H1 (cell line): Measurements from ENCODE around the gene RBM15B. TPM values are rescaled to one million over a fixed set of nuclear protein-coding genes. Genes with fewer than 3 reads are reported as not detected.
A peak's percentile ranks its signal among the peaks of the same experiment; 100 is the strongest.

Experiments
- CTCF ChIA-PET: fragments of 300-600 bp; sonication (Branson Sonifier 250); formaldehyde crosslinking; loops from one replicate; lab custom pipeline; 2021; ENCODE audit not compliant: partially characterized antibody; lab: Charles Lee
- POLR2A ChIA-PET: fragments of 300-600 bp; sonication (Branson Sonifier 250); formaldehyde crosslinking; loops from one replicate; lab custom pipeline; 2021; ENCODE audit warnings: inconsistent platforms; ENCODE audit not compliant: partially characterized antibody; lab: Charles Lee
- DNase-seq, 2 experiments: peaks; one replicate each; pipeline versions ENCODE4 v3.0.0 to v3.0.0-alpha.2; 2010 to 2022; ENCODE audit warnings: low spot score in 2 of 2, low read depth in 1 of 2, mixed read lengths in 1 of 2
- FAIRE-seq: peaks from 2 replicates; lab custom pipeline; 2011; peaks lifted over from hg19 to GRCh38; lab: Jason Lieb, UNC
- H2AFZ ChIP-seq: 2 replicates; pipeline ENCODE4 v1.8.1; 2012; ENCODE audit warnings: low read length, inconsistent platforms
- H2AK5ac ChIP-seq: 2 replicates; pipeline ENCODE4 v1.6.1; 2013; ENCODE audit warnings: low read depth, low read length
- H2BK120ac ChIP-seq: replicated peaks from 2 replicates; pipeline ENCODE3; 2013; ENCODE audit warnings: low read depth, low read length, inconsistent platforms
- H2BK12ac ChIP-seq: 2 replicates; pipeline ENCODE4 v1.6.1; 2013; ENCODE audit warnings: low read depth, low read length
- H2BK15ac ChIP-seq: 2 replicates; pipeline ENCODE4 v1.6.1; 2013; ENCODE audit warnings: low read length
- H2BK20ac ChIP-seq: 2 replicates; pipeline ENCODE4 v1.6.1; 2013; ENCODE audit warnings: low read length
- H2BK5ac ChIP-seq: 2 replicates; pipeline ENCODE4 v1.6.1; 2013; ENCODE audit warnings: low read depth, low read length
- H3K14ac ChIP-seq: 2 replicates; pipeline ENCODE4 v1.6.1; 2013; ENCODE audit warnings: inconsistent platforms; ENCODE audit not compliant: insufficient read length
- H3K18ac ChIP-seq: 2 replicates; pipeline ENCODE4 v1.6.1; 2013; ENCODE audit warnings: low read length; ENCODE audit errors: extremely low read depth
- H3K23ac ChIP-seq: 2 replicates; pipeline ENCODE4 v1.6.1; 2013; ENCODE audit warnings: inconsistent platforms; ENCODE audit not compliant: insufficient read length
- H3K23me2 ChIP-seq: 2 replicates; pipeline ENCODE4 v1.6.1; 2013; ENCODE audit warnings: low read depth, low read length
- H3K27ac ChIP-seq: 2 replicates; pipeline ENCODE4 v1.6.1; 2011; ENCODE audit warnings: low read depth, low read length, inconsistent platforms
- H3K27me3 ChIP-seq, 4 experiments: replicated peaks in 1 of 4; 1 replicate in 1 of 4; 2 replicates in 3 of 4; pipeline versions ENCODE4 v1.6.1 to v1.8.1; 2011 to 2013; ENCODE audit warnings: low read length in 3 of 4, mild to moderate bottlenecking in 3 of 4, inconsistent platforms in 2 of 4, mixed read lengths in 2 of 4, moderate library complexity in 1 of 4; ENCODE audit not compliant: control insufficient read depth in 3 of 4, insufficient read depth in 3 of 4; ENCODE audit errors: extremely low read depth in 1 of 4
- H3K36me3 ChIP-seq, 4 experiments: 2 replicates each; pipeline versions ENCODE4 v1.6.1 to v1.8.1; 2011 to 2013; ENCODE audit warnings: mild to moderate bottlenecking in 4 of 4, low read length in 3 of 4, moderate library complexity in 2 of 4, control low read depth in 1 of 4, inconsistent platforms in 1 of 4; ENCODE audit not compliant: insufficient read depth in 4 of 4, control insufficient read depth in 2 of 4
- H3K4ac ChIP-seq: replicated peaks from 2 replicates; pipeline ENCODE3; 2013; ENCODE audit warnings: low read length, low read depth, mixed read lengths, inconsistent platforms; ENCODE audit not compliant: insufficient read length
- H3K4me1 ChIP-seq, 4 experiments: replicated peaks in 1 of 4; 1 replicate in 1 of 4; 2 replicates in 3 of 4; pipeline versions ENCODE4 v1.6.1 to v1.8.1; 2011 to 2013; ENCODE audit warnings: low read length in 3 of 4, inconsistent platforms in 2 of 4, mixed read lengths in 1 of 4; ENCODE audit not compliant: insufficient read depth in 4 of 4, control insufficient read depth in 3 of 4
- H3K4me2 ChIP-seq, 2 experiments: 2 replicates each; pipeline versions ENCODE4 v1.6.1 to v1.8.1; 2011 to 2013; ENCODE audit warnings: low read depth in 2 of 2, low read length in 2 of 2, control low read depth in 1 of 2, inconsistent platforms in 1 of 2, mild to moderate bottlenecking in 1 of 2; ENCODE audit not compliant: insufficient read depth in 1 of 2
- H3K4me3 ChIP-seq, 4 experiments: fragments of 200-600, 300-600 bp in 1 of 4; sonication (generic), shearing (Covaris generic), sonication (Bioruptor Twin) in 1 of 4; 2 replicates each; pipeline versions ENCODE4 v1.5.1 to v1.8.1; 2011 to 2016; ENCODE audit warnings: low read length in 4 of 4, low read depth in 3 of 4, control low read depth in 2 of 4, inconsistent platforms in 2 of 4, mild to moderate bottlenecking in 2 of 4, mixed read lengths in 1 of 4, moderate library complexity in 1 of 4; ENCODE audit not compliant: insufficient read depth in 2 of 4; ENCODE audit errors: extremely low read depth in 1 of 4
- H3K56ac ChIP-seq: replicated peaks from 2 replicates; pipeline ENCODE3; 2013; ENCODE audit warnings: low read depth, mild to moderate bottlenecking, mixed read lengths, low read length, inconsistent platforms; ENCODE audit not compliant: insufficient read length
- H3K79me1 ChIP-seq: 2 replicates; pipeline ENCODE4 v1.6.1; 2013; ENCODE audit warnings: low read depth, low read length, control low read depth
- H3K79me2 ChIP-seq, 2 experiments: 2 replicates each; pipeline versions ENCODE4 v1.6.1 to v1.8.1; 2012 to 2013; ENCODE audit warnings: low read length in 2 of 2, mild to moderate bottlenecking in 2 of 2, inconsistent platforms in 1 of 2; ENCODE audit not compliant: insufficient read depth in 2 of 2, control insufficient read depth in 1 of 2
- H3K9ac ChIP-seq, 4 experiments: replicated peaks in 1 of 4; 1 replicate in 1 of 4; 2 replicates in 3 of 4; pipeline versions ENCODE4 v1.6.1 to v1.8.1; 2011 to 2013; ENCODE audit warnings: low read depth in 3 of 4, low read length in 3 of 4, control low read depth in 2 of 4, mild to moderate bottlenecking in 2 of 4, moderate library complexity in 2 of 4, inconsistent platforms in 1 of 4; ENCODE audit errors: extremely low read depth in 1 of 4
- H3K9me3 ChIP-seq, 2 experiments: 2 replicates each; pipeline versions ENCODE4 v1.6.1 to v1.8.1; 2012 to 2013; ENCODE audit warnings: mild to moderate bottlenecking in 2 of 2, moderate library complexity in 2 of 2, control low read depth in 1 of 2, inconsistent platforms in 1 of 2, low read depth in 1 of 2, low read length in 1 of 2, mixed read lengths in 1 of 2; ENCODE audit not compliant: insufficient read depth in 2 of 2
- H4K20me1 ChIP-seq, 2 experiments: replicated peaks in 1 of 2; 2 replicates each; pipeline versions ENCODE3 to v1.8.1; 2011 to 2013; ENCODE audit warnings: inconsistent platforms in 2 of 2, low read length in 2 of 2, mild to moderate bottlenecking in 1 of 2; ENCODE audit not compliant: insufficient read depth in 2 of 2, control insufficient read depth in 1 of 2
- H4K5ac ChIP-seq: 2 replicates; pipeline ENCODE4 v1.6.1; 2013; ENCODE audit warnings: low read length, low read depth, mixed read lengths, inconsistent platforms; ENCODE audit not compliant: insufficient read length
- H4K8ac ChIP-seq: 2 replicates; pipeline ENCODE4 v1.8.0; 2013; ENCODE audit warnings: mild to moderate bottlenecking, moderate library complexity, low read length, inconsistent platforms; ENCODE audit not compliant: insufficient read depth; ENCODE audit errors: extremely low read depth
- H4K91ac ChIP-seq: replicated peaks from 2 replicates; pipeline ENCODE3; 2013; ENCODE audit warnings: low read length, mixed read lengths, inconsistent platforms; ENCODE audit not compliant: insufficient read length
- CHD2 ChIP-seq: IDR thresholded peaks from 2 replicates; pipeline ENCODE4 v1.6.1; 2012; ENCODE audit warnings: low read length, improper control_type of control experiment
- EP300 ChIP-seq, 2 experiments: IDR thresholded peaks; 1 replicate in 1 of 2; 2 replicates in 1 of 2; pipeline ENCODE4 v1.6.1; 2011 to 2012; ENCODE audit warnings: low read depth in 2 of 2, low read length in 2 of 2, mild to moderate bottlenecking in 2 of 2, borderline replicate concordance in 1 of 2, inconsistent platforms in 1 of 2, moderate library complexity in 1 of 2
- EZH2 ChIP-seq: fragments of 200-600 bp; sonication (generic); IDR thresholded peaks from 2 replicates; pipeline ENCODE4 v1.7.1; 2012; ENCODE audit warnings: low read depth, mild to moderate bottlenecking, moderate library complexity, low read length, inconsistent platforms; ENCODE audit not compliant: severe bottlenecking
- JUN ChIP-seq: IDR thresholded peaks from 2 replicates; pipeline ENCODE4 v1.6.1; 2011; ENCODE audit warnings: low read depth, mild to moderate bottlenecking, improper control_type of control experiment, low read length
- KDM4A ChIP-seq: IDR thresholded peaks from one replicate; pipeline ENCODE4 v1.7.1; 2012; ENCODE audit warnings: low read depth, mild to moderate bottlenecking, moderate library complexity, low read length, inconsistent platforms; ENCODE audit not compliant: severe bottlenecking
- KDM5A ChIP-seq: fragments of 200-600 bp; IDR thresholded peaks from 2 replicates; pipeline ENCODE4 v1.7.1; 2012; ENCODE audit warnings: mild to moderate bottlenecking, low read length, inconsistent platforms, mixed read lengths
- POU5F1 ChIP-seq: IDR thresholded peaks from 2 replicates; pipeline ENCODE4 v1.6.1; 2011; ENCODE audit warnings: low read depth, mild to moderate bottlenecking, low read length, moderate library complexity
- SAP30 ChIP-seq: fragments of 300-600 bp; sonication (generic); IDR thresholded peaks from 2 replicates; pipeline ENCODE4 v1.7.1; 2012; ENCODE audit warnings: low read length, moderate library complexity, mild to moderate bottlenecking, inconsistent platforms; ENCODE audit not compliant: insufficient read depth, insufficient replicate concordance
- SIX5 ChIP-seq: IDR thresholded peaks from 2 replicates; pipeline ENCODE4 v1.6.1; 2011; ENCODE audit warnings: mild to moderate bottlenecking, low read depth, low read length
- SP4 ChIP-seq: IDR thresholded peaks from 2 replicates; pipeline ENCODE4 v1.6.1; 2012; ENCODE audit warnings: low read length, inconsistent platforms
- TCF12 ChIP-seq: IDR thresholded peaks from 2 replicates; pipeline ENCODE4 v1.6.1; 2011; ENCODE audit warnings: low read depth, mild to moderate bottlenecking, low read length
- WGBS, 2 experiments: shearing (Covaris generic) in 1 of 2; methylation state at CpG; one replicate each; pipeline versions ENCODE4 v1.1.6 to v1.1.7; 2013 to 2015; ENCODE audit warnings: low lambda C conversion rate in 2 of 2, mixed read lengths in 2 of 2, inconsistent platforms in 1 of 2, low coverage in 1 of 2, missing lambda C conversion rate in 1 of 2; ENCODE audit not compliant: insufficient replicate concordance in 2 of 2, insufficient coverage in 1 of 2, insufficient read length in 1 of 2; ENCODE audit errors: extremely low coverage in 1 of 2, missing lambda C conversion rate in 1 of 2; 5-methylcytosine and 5-hydroxymethylcytosine counted together
- polyA plus RNA-seq, 7 experiments: library from polyadenylated mRNA; depleted of rRNA in 3 of 7; stranded (reverse) in 5 of 7; unstranded in 2 of 7; fragments of >200 nt in 5 of 7; fragments of 200-250 nt in 2 of 7; gene quantifications; 1 replicate in 5 of 7; 2 replicates in 1 of 7; 4 replicates in 1 of 7; pipeline versions ENCODE4 v1.2.1 to v1.2.3, GENCODE V29; 2011 to 2013; ENCODE audit warnings: missing spikeins in 2 of 7, mixed read lengths in 2 of 7
- total RNA-seq: library from RNA; stranded (reverse); fragmentation: NEBNext Ultra II Directional; extraction: Animal tissue kit (Norgen Biotek cat#: 25700); gene quantifications from 2 replicates; pipeline ENCODE4 v1.2.1, GENCODE V29; 2021

RBM15B gene
- total and polyA plus RNA-seq, 2 of the 8 experiments (the other 6 are each of a cell fraction or from before 2014, with no cell fraction given): 22.2 to 59.1 TPM

GRCh38 chr3:51386159-51386851, 4.8 kb upstream of the RBM15B start:
- Histone ChIP-seq H2AFZ (no peak overlapping the region), H3K4me1 (peaks cover 4 to 23% (median 8%) of the 10 kb centered on the region in 4 experiments), H3K9me3 (no peaks in the 10 kb centered on the region), H3K4me2 (peak overlapping the region; percentile 84 to 95), H2BK12ac (no peak overlapping the region), H4K91ac (no peak overlapping the region), H3K79me2 (peaks cover 10 to 34% of the 10 kb centered on the region in 2 experiments), H3K9ac (peak overlapping the region in 2 of 4 experiments; percentile 91 to 93; a peak in 5 of 7 replicates), H3K18ac (no peak overlapping the region), H2BK5ac (no peak overlapping the region), H4K20me1 (peaks cover 13 to 23% of the 10 kb centered on the region in 2 experiments), H3K23ac (no peak overlapping the region), H3K27me3 (no peaks in the 10 kb centered on the region), H2BK15ac (no peak overlapping the region), H3K14ac (no peak overlapping the region), H3K79me1 (peaks cover 2% of the 10 kb centered on the region; the same call in 1 of the 2 replicates), H4K8ac (no peak overlapping the region), H3K23me2 (peaks cover 3% of the 10 kb centered on the region; the same call in 1 of the 2 replicates), H3K36me3 (peaks cover 12 to 39% (median 21%) of the 10 kb centered on the region in 4 experiments), H3K4me3 (peak overlapping the region; percentile 88 to 99 (median 96)), H2BK120ac (no peak overlapping the region), H2BK20ac (no peak overlapping the region), H3K56ac (no peak overlapping the region), H3K4ac (no peak overlapping the region), H3K27ac (no peak overlapping the region), H2AK5ac (no peak overlapping the region), H4K5ac (no peak overlapping the region)
- TF ChIP-seq SIX5 (no peak), KDM4A (no peak), POU5F1 (no peak), EP300 (IDR thresholded peaks at IDR 0.05; ENCODE audit: borderline replicate concordance in 1 of 2, low read depth in 2 of 2, low read length in 2 of 2) (no peak), SAP30 (no peak), JUN (no peak), EZH2 (no peak), CHD2 (no peak), TCF12 (no peak), KDM5A (no peak), SP4 (no peak)
- 77% methylated on average over 8 of the region's 8 CpGs; no CpG with 5 or more reads in 1 of the 2 experiments for WGBS, 2 experiments
- FAIRE-seq (no peak), DNase-seq (peak in 1 of 2 experiments; percentile 23)
- ChIA-PET CTCF (interaction anchor here (0.7 to 7.2 kb wide), 3 partner anchors 414 to 770 kb away, joined by 3 to 53 read pairs (median 3); partner anchors contain the start of gene MAPKAPK3), POLR2A (interaction anchor here (0.7 to 2.8 kb wide), 8 partner anchors 10 to 811 kb away, joined by 3 to 23 read pairs (median 4); partner anchors contain the start of gene MAPKAPK3)
